Suprapubic skin (tissue), 4 donors: Measurements from ENCODE around the gene CCL2.

Experiments
- CTCF ChIP-seq, 2 donors: fragments of 200-600 bp in 1 of 2; fragments of 450-650 bp in 1 of 2; sonication (generic) in 1 of 2; IDR thresholded peaks; one replicate each; pipeline ENCODE4 v1.5.1; 2016 to 2019; ENCODE audit warnings: antibody characterized with exemption in 2 of 2, mild to moderate bottlenecking in 1 of 2, moderate library complexity in 1 of 2
- EP300 ChIP-seq: sonication (generic); formaldehyde crosslinking; IDR thresholded peaks from one replicate; pipeline ENCODE4 v1.6.1; 2017; ENCODE audit warnings: antibody characterized with exemption
- POLR2A ChIP-seq, 2 donors: fragments of 450-650 bp; IDR thresholded peaks; one replicate each; pipeline ENCODE4 v1.6.1; 2017; ENCODE audit warnings: antibody characterized with exemption in 2 of 2, mild to moderate bottlenecking in 2 of 2, moderate library complexity in 2 of 2
- POLR2AphosphoS5 ChIP-seq, 3 donors: sonication (generic); formaldehyde crosslinking; IDR thresholded peaks; one replicate each; pipeline ENCODE4 v1.6.1; 2017; ENCODE audit warnings: antibody characterized with exemption in 3 of 3

- no peak for TF ChIP-seq CTCF (IDR thresholded peaks at IDR 0.05)
- TF ChIP-seq EP300, result no peak
- TF ChIP-seq POLR2AphosphoS5 (IDR thresholded peaks at IDR 0.05), result no peak
- TF ChIP-seq POLR2A (IDR thresholded peaks at IDR 0.05), result no peak
Measured at GRCh38 chr17:34226011-34226743, 28.9 kb upstream of the CCL2 start.
